ENCODE data around the gene OTOP2. TPM values are rescaled to one million over a fixed set of nuclear protein-coding genes. Genes with fewer than 3 reads are reported as not detected.

Gene OTOP2
- total RNA-seq, 2 donors from 2014 or later: not detected

- H3K4me3 Mint-ChIP-seq: no peak overlapping the region
Observed at GRCh38 chr17:74916136-74916850, 7.8 kb upstream of the OTOP2 start.

GRCh38 chr17:74916851-74917199, 7.2 kb upstream of the OTOP2 start:
- no peak for ATAC-seq (replicated peaks)
- Mint-ChIP-seq H3K36me3 (ENCODE audit: low read depth) (no peaks in the 10 kb centered on the region), H3K27me3 (peaks cover 5% of the 10 kb centered on the region), H3K9me3 (no peaks in the 10 kb centered on the region), H3K27ac (no peak overlapping the region), H3K4me1 (no peaks in the 10 kb centered on the region), H3K4me3 (no peak overlapping the region)

More at GRCh38 chr17:74916136-74916850, 7.8 kb upstream of the OTOP2 start:
- Mint-ChIP-seq H3K27ac (no peak overlapping the region), H3K27me3 (peaks cover 5% of the 10 kb centered on the region), H3K36me3 (ENCODE audit: low read depth) (no peaks in the 10 kb centered on the region), H3K4me1 (no peaks in the 10 kb centered on the region), H3K9me3 (no peaks in the 10 kb centered on the region)
- ATAC-seq (replicated peaks): no peak

- Mint-ChIP-seq H3K4me1 (no peaks in the 10 kb centered on the region), H3K27me3 (peaks cover 6% of the 10 kb centered on the region), H3K9me3 (no peaks in the 10 kb centered on the region), H3K36me3 (ENCODE audit: low read depth) (no peaks in the 10 kb centered on the region), H3K4me3 (no peak overlapping the region), H3K27ac (no peak overlapping the region)
- ATAC-seq (replicated peaks): no peak
Observed at GRCh38 chr17:74917430-74917829, 6.6 kb upstream of the OTOP2 start.

GRCh38 chr17:74918906-74919305, 5.2 kb upstream of the OTOP2 start:
- Mint-ChIP-seq H3K27me3 (peaks cover 10% of the 10 kb centered on the region), H3K27ac (no peak overlapping the region), H3K4me3 (no peak overlapping the region), H3K36me3 (ENCODE audit: low read depth) (no peaks in the 10 kb centered on the region), H3K4me1 (no peaks in the 10 kb centered on the region), H3K9me3 (no peaks in the 10 kb centered on the region)
- ATAC-seq (replicated peaks): no peak

- H3K27ac Mint-ChIP-seq: no peak overlapping the region
- no peak overlapping the region for H3K4me3 Mint-ChIP-seq
- no peak for ATAC-seq (replicated peaks)
- no peaks in the 10 kb centered on the region for H3K4me1 Mint-ChIP-seq
- peaks cover 10% of the 10 kb centered on the region for H3K27me3 Mint-ChIP-seq
- no peaks in the 10 kb centered on the region for H3K9me3 Mint-ChIP-seq
- H3K36me3 Mint-ChIP-seq (ENCODE audit: low read depth): no peaks in the 10 kb centered on the region
Observed at GRCh38 chr17:74919440-74920305, 4.4 kb upstream of the OTOP2 start.

GRCh38 chr17:74920306-74920620, 3.8 kb upstream of the OTOP2 start:
- Mint-ChIP-seq H3K36me3 (ENCODE audit: low read depth) (no peaks in the 10 kb centered on the region), H3K9me3 (no peaks in the 10 kb centered on the region), H3K27me3 (peaks cover 16% of the 10 kb centered on the region), H3K4me3 (no peak overlapping the region), H3K4me1 (no peaks in the 10 kb centered on the region), H3K27ac (no peak overlapping the region)
- no peak for ATAC-seq (replicated peaks)

- peaks cover 20% of the 10 kb centered on the region for H3K27me3 Mint-ChIP-seq
- H3K4me3 Mint-ChIP-seq: no peak overlapping the region
- H3K36me3 Mint-ChIP-seq (ENCODE audit: low read depth): no peaks in the 10 kb centered on the region
- no peaks in the 10 kb centered on the region for H3K9me3 Mint-ChIP-seq
- H3K4me1 Mint-ChIP-seq: no peaks in the 10 kb centered on the region
- ATAC-seq (replicated peaks): no peak
- no peak overlapping the region for H3K27ac Mint-ChIP-seq
Observed at GRCh38 chr17:74920642-74921025, 3.4 kb upstream of the OTOP2 start.

- H3K27ac Mint-ChIP-seq: no peak overlapping the region
- peaks cover 24% of the 10 kb centered on the region for H3K27me3 Mint-ChIP-seq
- H3K4me1 Mint-ChIP-seq: no peaks in the 10 kb centered on the region
- no peaks in the 10 kb centered on the region for H3K9me3 Mint-ChIP-seq
- H3K4me3 Mint-ChIP-seq: no peak overlapping the region
- no peak for ATAC-seq (replicated peaks)
- H3K36me3 Mint-ChIP-seq (ENCODE audit: low read depth): no peaks in the 10 kb centered on the region
Observed at GRCh38 chr17:74921026-74921681, 2.9 kb upstream of the OTOP2 start.

- no peak overlapping the region for H3K27ac Mint-ChIP-seq
- no peaks in the 10 kb centered on the region for H3K4me1 Mint-ChIP-seq
- H3K4me3 Mint-ChIP-seq: no peak overlapping the region
- ATAC-seq (replicated peaks): no peak
- peaks cover 26% of the 10 kb centered on the region for H3K27me3 Mint-ChIP-seq
- no peaks in the 10 kb centered on the region for H3K36me3 Mint-ChIP-seq (ENCODE audit: low read depth)
- H3K9me3 Mint-ChIP-seq: no peaks in the 10 kb centered on the region
Observed at GRCh38 chr17:74921769-74922168, 2.3 kb upstream of the OTOP2 start.

GRCh38 chr17:74922172-74922571, 1.9 kb upstream of the OTOP2 start:
- H3K27me3 Mint-ChIP-seq: peaks cover 26% of the 10 kb centered on the region
- no peak for ATAC-seq (replicated peaks)
- no peaks in the 10 kb centered on the region for H3K9me3 Mint-ChIP-seq
- no peak overlapping the region for H3K27ac Mint-ChIP-seq
- H3K4me1 Mint-ChIP-seq: no peaks in the 10 kb centered on the region
- H3K36me3 Mint-ChIP-seq (ENCODE audit: low read depth): no peaks in the 10 kb centered on the region
- H3K4me3 Mint-ChIP-seq: no peak overlapping the region

- Mint-ChIP-seq H3K27me3 (peaks cover 31% of the 10 kb centered on the region), H3K4me1 (no peaks in the 10 kb centered on the region), H3K4me3 (no peak within 1 kb of the TSS), H3K36me3 (ENCODE audit: low read depth) (no peaks in the 10 kb centered on the region), H3K27ac (no peak within 1 kb of the TSS), H3K9me3 (no peaks in the 10 kb centered on the region)
- ATAC-seq (replicated peaks): peak; percentile 46
Observed at GRCh38 chr17:74922694-74923537, 1.2 kb upstream of the OTOP2 start, which contains the start of gene USH1G. TSS of gene USH1G (minus strand) at chr17:74923255. CDS start at chr17:74923073, 182 bp downstream.

GRCh38 chr17:74923538-74924249, 379 bp upstream of the OTOP2 start:
- H3K4me1 Mint-ChIP-seq: no peaks in the 10 kb centered on the region
- no peaks in the 10 kb centered on the region for H3K36me3 Mint-ChIP-seq (ENCODE audit: low read depth)
- ATAC-seq (replicated peaks): peak; percentile 82
- no peak overlapping the region for H3K27ac Mint-ChIP-seq
- no peak overlapping the region for H3K4me3 Mint-ChIP-seq
- no peaks in the 10 kb centered on the region for H3K9me3 Mint-ChIP-seq
- peaks cover 37% of the 10 kb centered on the region for H3K27me3 Mint-ChIP-seq

GRCh38 chr17:74925242-74925641, 1.2 kb downstream of the OTOP2 start:
- Mint-ChIP-seq H3K9me3 (no peaks in the 10 kb centered on the region), H3K4me1 (peaks cover under 1% of the 10 kb centered on the region), H3K27ac (no peak overlapping the region), H3K27me3 (peaks cover 35% of the 10 kb centered on the region), H3K4me3 (no peak overlapping the region), H3K36me3 (ENCODE audit: low read depth) (no peaks in the 10 kb centered on the region)
- no peak for ATAC-seq (replicated peaks)

- Mint-ChIP-seq H3K36me3 (ENCODE audit: low read depth) (no peaks in the 10 kb centered on the region), H3K4me1 (peaks cover 4% of the 10 kb centered on the region), H3K27me3 (peaks cover 60% of the 10 kb centered on the region), H3K9me3 (no peaks in the 10 kb centered on the region), H3K27ac (no peak overlapping the region), H3K4me3 (no peak overlapping the region)
- no peak for ATAC-seq (replicated peaks)
Observed at GRCh38 chr17:74928786-74929185, 4.7 kb downstream of the OTOP2 start.

Data from activated T-helper 17 cell treated with anti-CD3 and anti-CD28 coated beads, Interleukin-2, amount 50 U/mL, for 72 hours (primary cell).